NCI-H1436 treated with DMSO at 0.1 percent for 48 hours (cell line): ENCODE data around the gene AAK1.

ENCODE experiments used
- DNase-seq: peaks from one replicate; lab custom pipeline; 2025; lab: John Stamatoyannopoulos, UW

The AAK1 gene

GRCh38 chr2:69490486-69490885 is 153.1 kb downstream of the AAK1 start:
- no peak for DNase-seq

- no peak for DNase-seq
These were observed 153.7 kb downstream of the AAK1 start for GRCh38 chr2:69489793-69490192.

- DNase-seq: peak; percentile 34
These were observed 159.8 kb downstream of the AAK1 start for GRCh38 chr2:69483696-69484095.

GRCh38 chr2:69483024-69483423 is 160.5 kb downstream of the AAK1 start:
- DNase-seq: no peak

- DNase-seq: peak; percentile 23
These were observed 161.1 kb downstream of the AAK1 start for GRCh38 chr2:69482471-69482870.

- DNase-seq: no peak
These were observed 162.1 kb downstream of the AAK1 start for GRCh38 chr2:69481421-69481820.

GRCh38 chr2:69477627-69478026 is 165.9 kb downstream of the AAK1 start:
- no peak for DNase-seq

- DNase-seq: no peak
These were observed 168.9 kb downstream of the AAK1 start for GRCh38 chr2:69474688-69475087.

GRCh38 chr2:69471793-69472192 is 171.7 kb downstream of the AAK1 start:
- DNase-seq: no peak

GRCh38 chr2:69470911-69471310 is 172.6 kb downstream of the AAK1 start:
- DNase-seq: no peak

- DNase-seq: no peak
These were observed 173.8 kb downstream of the AAK1 start for GRCh38 chr2:69469784-69470183.

GRCh38 chr2:69469375-69469774 is 174.2 kb downstream of the AAK1 start:
- no peak for DNase-seq

- DNase-seq: no peak
These were observed 176.8 kb downstream of the AAK1 start for GRCh38 chr2:69466728-69467127.

- DNase-seq: no peak
These were observed 177.8 kb downstream of the AAK1 start for GRCh38 chr2:69465513-69466456.

- DNase-seq: no peak
These were observed 179.0 kb downstream of the AAK1 start for GRCh38 chr2:69464575-69464974.

GRCh38 chr2:69462780-69463179 is 180.8 kb downstream of the AAK1 start:
- no peak for DNase-seq

- DNase-seq: no peak
These were observed 182.1 kb downstream of the AAK1 start for GRCh38 chr2:69461404-69461803.

- no peak for DNase-seq
These were observed 183.6 kb downstream of the AAK1 start for GRCh38 chr2:69459936-69460335.

GRCh38 chr2:69456950-69457445 is 186.5 kb downstream of the AAK1 start:
- no peak for DNase-seq

GRCh38 chr2:69456154-69456553 is 187.4 kb downstream of the AAK1 start:
- DNase-seq: no peak

GRCh38 chr2:69454976-69455375 is 188.6 kb downstream of the AAK1 start:
- DNase-seq: no peak

- no peak for DNase-seq
These were observed 189.9 kb downstream of the AAK1 start for GRCh38 chr2:69453475-69454129.

- DNase-seq: no peak
These were observed 190.9 kb downstream of the AAK1 start for GRCh38 chr2:69452687-69453086.
